ENCODE data around the gene USP15. TPM values are rescaled to one million over a fixed set of nuclear protein-coding genes. Genes with fewer than 3 reads are reported as not detected.

Gene USP15
- total and polyA plus RNA-seq, 4 donors, result 37.9 to 105 (median 52.5) TPM

GRCh38 chr12:62252576-62252975 is 7.6 kb upstream of the USP15 start:
- Histone ChIP-seq H3K27me3 (ENCODE audit: control insufficient read depth, insufficient read depth, low read length) (no peaks in the 10 kb centered on the region), H3K4me3 (ENCODE audit: low read depth, low read length) (no peak overlapping the region), H3K36me3 (ENCODE audit: control insufficient read depth, insufficient read depth, low read length) (no peaks in the 10 kb centered on the region), H3K27ac (ENCODE audit: low read depth, low read length) (no peak overlapping the region), H3K9me3 (ENCODE audit: control insufficient read depth, insufficient read depth, low read length) (no peaks in the 10 kb centered on the region), H3K4me1 (ENCODE audit: control insufficient read depth, insufficient read depth, low read length) (no peaks in the 10 kb centered on the region)
- DNase-seq (ENCODE audit: low read depth in 4 of 6, low spot score in 6 of 6), result no peak
- WGBS (ENCODE audit: insufficient coverage), result no CpG with 5 or more reads among the region's 4 CpGs

GRCh38 chr12:62254967-62255366 is 5.2 kb upstream of the USP15 start:
- WGBS (ENCODE audit: insufficient coverage), result no CpG with 5 or more reads among the region's 3 CpGs
- Histone ChIP-seq H3K27ac (ENCODE audit: low read depth, low read length) (no peak overlapping the region), H3K9me3 (ENCODE audit: control insufficient read depth, insufficient read depth, low read length) (no peaks in the 10 kb centered on the region), H3K27me3 (ENCODE audit: control insufficient read depth, insufficient read depth, low read length) (no peaks in the 10 kb centered on the region), H3K4me3 (ENCODE audit: low read depth, low read length) (no peak overlapping the region), H3K4me1 (ENCODE audit: control insufficient read depth, insufficient read depth, low read length) (no peaks in the 10 kb centered on the region), H3K36me3 (ENCODE audit: control insufficient read depth, insufficient read depth, low read length) (no peaks in the 10 kb centered on the region)
- DNase-seq (ENCODE audit: low read depth in 4 of 6, low spot score in 6 of 6), result no peak

GRCh38 chr12:62256408-62257096 is 3.7 kb upstream of the USP15 start:
- DNase-seq (ENCODE audit: low read depth in 4 of 6, low spot score in 6 of 6), result no peak
- Histone ChIP-seq H3K27me3 (ENCODE audit: control insufficient read depth, insufficient read depth, low read length) (no peaks in the 10 kb centered on the region), H3K9me3 (ENCODE audit: control insufficient read depth, insufficient read depth, low read length) (no peaks in the 10 kb centered on the region), H3K36me3 (ENCODE audit: control insufficient read depth, insufficient read depth, low read length) (peaks cover 3% of the 10 kb centered on the region), H3K4me1 (ENCODE audit: control insufficient read depth, insufficient read depth, low read length) (no peaks in the 10 kb centered on the region), H3K27ac (ENCODE audit: low read depth, low read length) (no peak overlapping the region), H3K4me3 (ENCODE audit: low read depth, low read length) (no peak overlapping the region)
- WGBS (ENCODE audit: insufficient coverage), result 67% methylated on average over 2 of the region's 8 CpGs

- WGBS (ENCODE audit: insufficient coverage), result no CpG with 5 or more reads among the region's 3 CpGs
- DNase-seq (ENCODE audit: low read depth in 4 of 6, low spot score in 6 of 6), result no peak
- peaks cover 3% of the 10 kb centered on the region for H3K36me3 ChIP-seq (ENCODE audit: control insufficient read depth, insufficient read depth, low read length)
- H3K27ac ChIP-seq (ENCODE audit: low read depth, low read length), result no peak overlapping the region
- no peak overlapping the region for H3K4me3 ChIP-seq (ENCODE audit: low read depth, low read length)
- H3K27me3 ChIP-seq (ENCODE audit: control insufficient read depth, insufficient read depth, low read length), result no peaks in the 10 kb centered on the region
- H3K4me1 ChIP-seq (ENCODE audit: control insufficient read depth, insufficient read depth, low read length), result peaks cover 5% of the 10 kb centered on the region
- H3K9me3 ChIP-seq (ENCODE audit: control insufficient read depth, insufficient read depth, low read length), result no peaks in the 10 kb centered on the region
These were observed 2.0 kb upstream of the USP15 start for GRCh38 chr12:62258231-62258630.

GRCh38 chr12:62258941-62259630 is 1.1 kb upstream of the USP15 start:
- WGBS (ENCODE audit: insufficient coverage), result no CpG with 5 or more reads among the region's 10 CpGs
- Histone ChIP-seq H3K4me3 (ENCODE audit: low read depth, low read length) (peak overlapping the region; percentile 89), H3K27me3 (ENCODE audit: control insufficient read depth, insufficient read depth, low read length) (no peaks in the 10 kb centered on the region), H3K4me1 (ENCODE audit: control insufficient read depth, insufficient read depth, low read length) (peaks cover 5% of the 10 kb centered on the region), H3K36me3 (ENCODE audit: control insufficient read depth, insufficient read depth, low read length) (peaks cover 3% of the 10 kb centered on the region), H3K9me3 (ENCODE audit: control insufficient read depth, insufficient read depth, low read length) (no peaks in the 10 kb centered on the region), H3K27ac (ENCODE audit: low read depth, low read length) (peak overlapping the region; percentile 91)
- DNase-seq (ENCODE audit: low read depth in 4 of 6, low spot score in 6 of 6), result peak in 2 of 6 donors; percentile 1 to 40

- H3K4me3 ChIP-seq (ENCODE audit: low read depth, low read length), result peak overlapping the region; percentile 89
- H3K27me3 ChIP-seq (ENCODE audit: control insufficient read depth, insufficient read depth, low read length), result no peaks in the 10 kb centered on the region
- peaks cover 3% of the 10 kb centered on the region for H3K36me3 ChIP-seq (ENCODE audit: control insufficient read depth, insufficient read depth, low read length)
- H3K9me3 ChIP-seq (ENCODE audit: control insufficient read depth, insufficient read depth, low read length), result no peaks in the 10 kb centered on the region
- no peak for DNase-seq (ENCODE audit: low read depth in 4 of 6, low spot score in 6 of 6)
- peaks cover 5% of the 10 kb centered on the region for H3K4me1 ChIP-seq (ENCODE audit: control insufficient read depth, insufficient read depth, low read length)
- 0% methylated on average over 5 of the region's 15 CpGs for WGBS (ENCODE audit: insufficient coverage)
- peak overlapping the region; percentile 91 for H3K27ac ChIP-seq (ENCODE audit: low read depth, low read length)
These were observed 592 bp upstream of the USP15 start for GRCh38 chr12:62259631-62259992.

- Histone ChIP-seq H3K4me1 (ENCODE audit: control insufficient read depth, insufficient read depth, low read length) (peaks cover 5% of the 10 kb centered on the region), H3K4me3 (ENCODE audit: low read depth, low read length) (peak overlapping the region; percentile 89), H3K27ac (ENCODE audit: low read depth, low read length) (peak overlapping the region; percentile 91), H3K27me3 (ENCODE audit: control insufficient read depth, insufficient read depth, low read length) (no peaks in the 10 kb centered on the region), H3K9me3 (ENCODE audit: control insufficient read depth, insufficient read depth, low read length) (no peaks in the 10 kb centered on the region), H3K36me3 (ENCODE audit: control insufficient read depth, insufficient read depth, low read length) (peaks cover 3% of the 10 kb centered on the region)
- peak; percentile 5 to 81 (median 24) for DNase-seq (ENCODE audit: low read depth in 4 of 6, low spot score in 6 of 6)
- 0% methylated on average over 19 of the region's 26 CpGs for WGBS (ENCODE audit: insufficient coverage)
These were observed 804 bp downstream of the USP15 start for GRCh38 chr12:62260733-62261683.

- H3K27ac ChIP-seq (ENCODE audit: low read depth, low read length), result no peak overlapping the region
- no peak overlapping the region for H3K4me3 ChIP-seq (ENCODE audit: low read depth, low read length)
- no CpG with 5 or more reads among the region's 10 CpGs for WGBS (ENCODE audit: insufficient coverage)
These were observed 1.8 kb downstream of the USP15 start for GRCh38 chr12:62261876-62262517.

GRCh38 chr12:62263232-62263631 is 3.0 kb downstream of the USP15 start:
- Histone ChIP-seq H3K4me3 (ENCODE audit: low read depth, low read length) (no peak overlapping the region), H3K36me3 (ENCODE audit: control insufficient read depth, insufficient read depth, low read length) (peaks cover 3% of the 10 kb centered on the region), H3K4me1 (ENCODE audit: control insufficient read depth, insufficient read depth, low read length) (peaks cover 5% of the 10 kb centered on the region), H3K27ac (ENCODE audit: low read depth, low read length) (no peak overlapping the region), H3K27me3 (ENCODE audit: control insufficient read depth, insufficient read depth, low read length) (no peaks in the 10 kb centered on the region), H3K9me3 (ENCODE audit: control insufficient read depth, insufficient read depth, low read length) (no peaks in the 10 kb centered on the region)
- WGBS (ENCODE audit: insufficient coverage), result no CpG with 5 or more reads among the region's 2 CpGs
- no peak for DNase-seq (ENCODE audit: low read depth in 4 of 6, low spot score in 6 of 6)

More at GRCh38 chr12:62261876-62262517, 1.8 kb downstream of the USP15 start:
- H3K9me3 ChIP-seq (ENCODE audit: control insufficient read depth, insufficient read depth, low read length), result no peaks in the 10 kb centered on the region
- no peaks in the 10 kb centered on the region for H3K27me3 ChIP-seq (ENCODE audit: control insufficient read depth, insufficient read depth, low read length)
- H3K4me1 ChIP-seq (ENCODE audit: control insufficient read depth, insufficient read depth, low read length), result peaks cover 5% of the 10 kb centered on the region
- peaks cover 3% of the 10 kb centered on the region for H3K36me3 ChIP-seq (ENCODE audit: control insufficient read depth, insufficient read depth, low read length)
- no peak for DNase-seq (ENCODE audit: low read depth in 4 of 6, low spot score in 6 of 6)
